H1 (cell line): ENCODE data around the gene CAMK2B. TPM values are rescaled to one million over a fixed set of nuclear protein-coding genes. Genes with fewer than 3 reads are reported as not detected.

ENCODE experiments used
- PHF8 ChIP-seq: fragments of 200-600 bp; sonication (generic); conservative IDR thresholded peaks from 2 replicates; pipeline ENCODE4 v1.7.1; 2012; ENCODE audit warnings: low read depth, mild to moderate bottlenecking, inconsistent platforms, low read length, moderate library complexity
- polyA plus RNA-seq, 7 experiments: library from polyadenylated mRNA; depleted of rRNA in 3 of 7; stranded (reverse) in 5 of 7; unstranded in 2 of 7; fragments of >200 nt in 5 of 7; fragments of 200-250 nt in 2 of 7; gene quantifications; 1 replicate in 5 of 7; 2 replicates in 1 of 7; 4 replicates in 1 of 7; pipeline versions ENCODE4 v1.2.1 to v1.2.3, GENCODE V29; 2011 to 2013; ENCODE audit warnings: missing spikeins in 2 of 7, mixed read lengths in 2 of 7
- total RNA-seq: library from RNA; stranded (reverse); fragmentation: NEBNext Ultra II Directional; extraction: Animal tissue kit (Norgen Biotek cat#: 25700); gene quantifications from 2 replicates; pipeline ENCODE4 v1.2.1, GENCODE V29; 2021

CAMK2B gene
- total and polyA plus RNA-seq, 2 of the 8 experiments (the other 6 are each of a cell fraction or from before 2014, with no cell fraction given): 0.05 to 0.15 TPM

DNA sequence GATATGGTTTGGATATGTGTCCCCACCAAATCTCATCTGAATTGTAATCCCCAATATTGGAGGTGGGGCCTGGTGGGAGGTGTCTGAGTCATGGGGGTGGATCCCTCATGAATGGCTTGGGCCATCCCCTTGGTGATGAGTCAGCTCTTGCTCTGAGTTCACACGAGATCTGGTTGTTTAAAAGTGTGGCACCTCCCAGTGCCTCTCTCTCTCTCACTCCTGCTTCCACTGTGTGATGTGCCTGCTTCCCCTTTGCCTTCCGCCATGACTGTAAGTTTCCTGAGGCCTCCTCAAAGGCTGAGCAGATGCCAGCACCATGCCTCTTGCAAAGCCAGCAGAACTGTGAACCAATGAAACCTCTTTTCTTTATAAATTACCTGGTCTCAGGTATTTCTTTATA is 131.3 kb downstream of the CAMK2B start (continued):
- TF ChIP-seq PHF8: no peak
- TF ChIP-seq, all 59 proteins: peak for 0
